C4-2B (cell line): ENCODE results near the gene CLTB.

Experiments
- H3K27ac ChIP-seq: fragments of 450-650 bp; 2 replicates; pipeline ENCODE4 v1.5.1; 2017
- ZFX ChIP-seq: fragments of 450-650 bp; IDR thresholded peaks from 2 replicates; pipeline ENCODE4 v1.6.1; 2017
- TF ChIP-seq, protein P1 (sequence below): fragments of 450-650 bp; conservative IDR thresholded peaks from 2 replicates; pipeline ENCODE4 v1.5.1; 2017; ENCODE audit warnings: mild to moderate bottlenecking

The CLTB gene

DNA sequence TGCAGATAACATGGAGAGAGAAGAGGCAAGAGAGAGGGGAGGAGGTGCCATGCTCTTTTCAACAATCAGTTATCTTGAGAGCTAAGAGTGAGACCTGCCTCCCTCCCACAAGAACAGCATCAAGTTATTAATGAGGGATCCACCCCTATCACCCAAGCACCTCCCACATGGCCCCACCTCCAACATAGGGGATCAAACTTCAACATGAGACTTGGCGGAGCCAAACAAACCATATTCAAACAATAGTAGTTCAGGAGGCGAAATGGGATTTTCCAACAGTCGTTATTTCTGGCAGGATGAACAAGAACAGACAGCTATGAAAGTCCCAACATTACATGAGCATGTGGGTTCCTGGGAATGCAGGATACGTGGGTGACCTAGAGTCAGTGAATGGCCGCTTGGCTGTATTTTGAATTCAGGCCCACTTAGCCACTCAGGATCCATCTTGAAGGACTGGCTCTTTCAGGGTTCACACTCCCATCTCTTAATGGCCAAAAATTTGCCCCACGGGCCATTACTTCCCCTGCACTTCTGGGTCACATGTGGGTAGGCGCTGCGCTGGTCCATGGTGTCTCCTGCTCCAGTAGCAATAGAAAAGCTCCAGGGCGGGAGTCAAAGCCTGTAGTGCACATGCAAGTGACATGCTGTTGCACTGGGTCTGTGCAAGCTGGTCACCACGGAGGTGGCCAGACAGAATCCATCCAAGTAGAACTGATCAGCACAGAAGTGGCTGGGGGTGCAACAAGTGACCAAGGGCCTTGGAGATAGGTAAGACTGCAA, 24.8 kb upstream of the CLTB start:
- H3K27ac ChIP-seq: no peak overlapping the region
- TF ChIP-seq, protein P1, sequence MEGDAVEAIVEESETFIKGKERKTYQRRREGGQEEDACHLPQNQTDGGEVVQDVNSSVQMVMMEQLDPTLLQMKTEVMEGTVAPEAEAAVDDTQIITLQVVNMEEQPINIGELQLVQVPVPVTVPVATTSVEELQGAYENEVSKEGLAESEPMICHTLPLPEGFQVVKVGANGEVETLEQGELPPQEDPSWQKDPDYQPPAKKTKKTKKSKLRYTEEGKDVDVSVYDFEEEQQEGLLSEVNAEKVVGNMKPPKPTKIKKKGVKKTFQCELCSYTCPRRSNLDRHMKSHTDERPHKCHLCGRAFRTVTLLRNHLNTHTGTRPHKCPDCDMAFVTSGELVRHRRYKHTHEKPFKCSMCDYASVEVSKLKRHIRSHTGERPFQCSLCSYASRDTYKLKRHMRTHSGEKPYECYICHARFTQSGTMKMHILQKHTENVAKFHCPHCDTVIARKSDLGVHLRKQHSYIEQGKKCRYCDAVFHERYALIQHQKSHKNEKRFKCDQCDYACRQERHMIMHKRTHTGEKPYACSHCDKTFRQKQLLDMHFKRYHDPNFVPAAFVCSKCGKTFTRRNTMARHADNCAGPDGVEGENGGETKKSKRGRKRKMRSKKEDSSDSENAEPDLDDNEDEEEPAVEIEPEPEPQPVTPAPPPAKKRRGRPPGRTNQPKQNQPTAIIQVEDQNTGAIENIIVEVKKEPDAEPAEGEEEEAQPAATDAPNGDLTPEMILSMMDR: no peak
- no peak for TF ChIP-seq ZFX

DNA sequence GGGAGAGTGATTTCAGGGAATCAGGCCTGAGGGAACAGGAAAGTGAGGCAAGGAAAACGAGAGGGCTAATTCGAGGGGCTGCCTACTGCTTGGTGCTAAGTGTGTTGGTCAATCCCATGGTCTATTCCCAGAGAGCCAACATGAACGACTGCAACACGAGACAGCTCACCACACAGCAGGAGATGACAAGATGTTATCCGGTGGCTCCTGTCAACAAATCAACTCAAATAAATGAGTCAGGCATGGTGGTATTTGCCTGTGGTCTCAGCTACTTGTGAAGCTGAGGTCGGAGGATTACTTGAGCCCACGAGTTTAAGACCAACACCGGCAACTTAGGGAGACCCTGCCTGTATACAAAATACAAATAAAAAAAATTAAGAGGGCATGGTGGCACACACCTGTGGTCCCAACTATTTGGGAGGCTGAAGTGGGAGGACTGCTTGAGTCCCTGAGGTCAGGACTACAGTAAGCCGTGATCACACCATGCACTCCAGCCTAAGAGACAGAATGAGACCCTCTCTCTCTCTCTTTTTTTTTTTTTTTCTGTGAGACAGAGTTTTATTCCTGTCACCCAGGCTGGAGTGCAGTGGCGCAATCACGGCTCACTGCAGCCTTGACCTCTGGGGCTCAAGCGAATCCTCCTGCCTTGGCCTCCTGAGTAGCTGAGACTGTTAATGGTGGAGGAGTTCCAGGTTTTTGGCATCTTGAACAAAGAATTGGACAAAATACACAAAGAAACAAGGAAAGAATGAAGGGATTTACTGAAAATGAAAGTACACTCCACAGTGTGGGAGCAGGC, 22.8 kb upstream of the CLTB start:
- no peak overlapping the region for H3K27ac ChIP-seq
- TF ChIP-seq ZFX: no peak
- TF ChIP-seq, protein P1: no peak

DNA sequence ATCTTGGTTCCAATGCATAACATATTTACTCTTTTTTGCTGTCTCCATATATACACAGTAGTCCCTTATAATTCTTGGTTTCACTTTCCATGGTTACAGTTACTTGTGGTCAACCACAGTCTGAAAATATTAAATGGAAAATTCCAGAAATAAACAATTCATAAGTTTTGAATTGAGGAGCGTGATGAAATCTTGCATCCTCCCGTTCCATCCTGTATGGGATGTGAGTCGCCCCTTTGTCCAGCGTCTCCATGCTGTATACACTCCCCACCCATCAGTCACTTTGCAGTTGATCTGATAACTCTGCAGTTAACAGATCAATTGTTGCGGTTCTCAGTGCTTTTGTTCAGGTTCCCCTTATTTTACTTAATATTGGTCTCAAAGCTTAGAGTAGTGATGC, 20.3 kb upstream of the CLTB start:
- no peak overlapping the region for H3K27ac ChIP-seq
- TF ChIP-seq ZFX: no peak
- TF ChIP-seq, protein P1: no peak

DNA sequence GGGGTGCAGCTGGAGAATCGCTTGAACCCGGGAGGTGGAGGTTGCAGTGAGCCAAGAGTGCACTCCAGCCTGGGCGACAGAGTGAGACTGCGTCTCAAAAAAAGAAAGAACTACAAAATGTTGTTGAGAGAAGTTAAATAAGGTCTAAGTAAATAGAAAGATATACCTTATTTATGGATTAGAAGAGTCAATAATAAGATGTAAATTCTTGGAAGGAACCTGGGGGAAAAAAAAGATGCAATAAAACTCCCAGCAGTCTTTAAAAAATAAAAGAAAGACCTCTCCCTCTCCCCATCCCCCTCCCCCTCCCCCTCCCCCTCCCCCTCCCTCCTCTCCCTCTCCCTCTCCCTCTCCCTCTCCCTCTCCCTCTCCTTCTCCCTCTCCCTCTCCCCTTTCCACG, 16.4 kb upstream of the CLTB start:
- TF ChIP-seq, protein P1: no peak
- TF ChIP-seq ZFX: no peak
- no peak overlapping the region for H3K27ac ChIP-seq

DNA sequence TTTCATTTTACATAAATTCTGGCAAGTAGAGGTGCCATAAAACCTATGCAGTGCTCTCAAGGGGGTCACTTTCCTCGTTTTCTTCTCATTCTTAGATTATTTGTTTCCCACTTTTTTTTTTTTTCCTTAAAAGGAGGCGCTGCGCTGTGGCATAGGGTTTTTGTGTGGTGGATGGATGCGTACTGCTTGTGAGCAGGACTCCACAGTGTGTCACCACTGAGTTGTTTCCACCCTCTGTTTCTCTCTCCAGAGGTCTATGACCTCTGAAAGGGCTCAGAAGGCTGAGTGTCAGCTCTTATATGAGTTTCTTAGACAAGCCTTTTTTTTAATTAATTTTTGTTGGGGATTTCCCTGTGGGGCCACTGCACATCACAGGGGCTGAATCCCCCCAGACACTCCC, 13.6 kb upstream of the CLTB start:
- TF ChIP-seq, protein P1: no peak
- TF ChIP-seq ZFX: no peak
- no peak overlapping the region for H3K27ac ChIP-seq

DNA sequence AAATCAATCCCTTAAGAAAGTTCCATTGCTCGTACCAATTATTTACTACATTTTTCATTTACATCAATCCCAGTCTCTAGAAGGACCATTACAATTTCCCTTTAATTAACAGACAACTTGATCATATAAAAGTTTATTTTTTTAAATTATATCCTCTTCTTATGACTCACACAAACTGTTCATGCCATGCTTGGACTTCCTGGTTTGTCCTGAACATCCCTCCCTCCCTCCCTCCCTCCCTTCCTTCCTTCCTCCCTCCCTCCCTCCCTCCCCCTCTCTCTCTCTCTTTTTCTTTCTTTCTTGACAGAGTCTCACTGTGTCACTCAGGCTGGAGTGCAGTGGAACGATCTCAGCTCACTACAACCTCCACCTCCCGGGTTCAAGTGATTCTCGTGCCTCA, 11.6 kb upstream of the CLTB start:
- no peak for TF ChIP-seq ZFX
- TF ChIP-seq, protein P1: no peak
- H3K27ac ChIP-seq: no peak overlapping the region

DNA sequence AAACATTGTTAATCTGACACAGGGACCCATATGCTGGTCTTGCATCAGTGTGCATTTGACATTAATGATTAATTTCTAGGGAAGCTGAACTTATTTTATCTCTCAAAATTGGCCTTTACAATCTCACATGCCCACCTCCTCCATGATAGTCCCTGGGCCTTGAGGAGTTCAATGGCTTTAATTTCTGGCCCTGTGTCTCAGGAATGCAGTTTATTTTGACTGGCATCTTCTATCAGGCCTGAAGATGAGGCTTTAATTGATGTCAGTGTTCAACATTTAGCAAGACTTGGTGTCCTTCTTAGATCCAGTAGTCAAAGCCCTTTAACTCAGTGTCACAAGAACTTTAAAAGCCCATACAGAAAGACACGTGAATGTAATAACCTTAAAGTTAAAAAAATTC, 10.5 kb upstream of the CLTB start:
- TF ChIP-seq, protein P1: no peak
- TF ChIP-seq ZFX: no peak
- no peak overlapping the region for H3K27ac ChIP-seq
